H9 (cell line): ENCODE data around the gene KLK15. TPM values are rescaled to one million over a fixed set of nuclear protein-coding genes. Genes with fewer than 3 reads are reported as not detected.

Experiments
- DNase-seq: peaks from one replicate; pipeline ENCODE4 v3.0.0-alpha.2; 2017
- H2AFZ ChIP-seq: one replicate; pipeline ENCODE4 v1.6.1; 2013; ENCODE audit warnings: mild to moderate bottlenecking, low read length, control low read depth, moderate library complexity
- H2AK5ac ChIP-seq: 2 replicates; pipeline ENCODE4 v1.6.1; 2013; ENCODE audit warnings: low read length, control low read depth, mixed read lengths; ENCODE audit not compliant: insufficient read length
- H2BK120ac ChIP-seq: one replicate; pipeline ENCODE4 v1.6.1; 2013; ENCODE audit warnings: low read depth, mild to moderate bottlenecking, low read length, control low read depth, inconsistent platforms; ENCODE audit not compliant: poor library complexity, severe bottlenecking
- H2BK12ac ChIP-seq: 2 replicates; pipeline ENCODE4 v1.6.1; 2013; ENCODE audit warnings: low read length, control low read depth, mixed read lengths, low read depth; ENCODE audit not compliant: insufficient read length
- H2BK15ac ChIP-seq: 2 replicates; pipeline ENCODE4 v1.6.1; 2013; ENCODE audit warnings: low read depth, low read length, control low read depth
- H2BK20ac ChIP-seq: one replicate; pipeline ENCODE4 v1.6.1; 2013; ENCODE audit warnings: low read depth, mild to moderate bottlenecking, low read length, control low read depth, inconsistent platforms; ENCODE audit not compliant: poor library complexity, severe bottlenecking
- H2BK5ac ChIP-seq: 2 replicates; pipeline ENCODE4 v1.6.1; 2013; ENCODE audit warnings: low read length, control low read depth, mixed read lengths; ENCODE audit not compliant: insufficient read length
- H3K14ac ChIP-seq: 2 replicates; pipeline ENCODE4 v1.6.1; 2013; ENCODE audit warnings: low read length, control low read depth; ENCODE audit not compliant: insufficient read depth
- H3K18ac ChIP-seq: 2 replicates; pipeline ENCODE4 v1.6.1; 2013; ENCODE audit warnings: low read depth, mild to moderate bottlenecking, mixed read lengths, low read length, control low read depth; ENCODE audit not compliant: insufficient read length
- H3K23ac ChIP-seq: 2 replicates; pipeline ENCODE4 v1.6.1; 2013; ENCODE audit warnings: low read length, control low read depth, mixed read lengths, low read depth; ENCODE audit not compliant: insufficient read length
- H3K23me2 ChIP-seq: 2 replicates; pipeline ENCODE4 v1.6.1; 2013; ENCODE audit warnings: low read depth, mild to moderate bottlenecking, mixed read lengths, low read length, control low read depth; ENCODE audit not compliant: insufficient read length, poor library complexity, severe bottlenecking
- H3K27ac ChIP-seq: 2 replicates; pipeline ENCODE4 v1.5.1; 2013; ENCODE audit warnings: low read length, control low read depth, mixed read lengths, low read depth; ENCODE audit not compliant: insufficient read length
- H3K27me3 ChIP-seq: 2 replicates; pipeline ENCODE4 v1.6.1; 2013; ENCODE audit warnings: low read length, control low read depth, inconsistent platforms; ENCODE audit not compliant: insufficient read depth
- H3K4ac ChIP-seq: 2 replicates; pipeline ENCODE4 v1.6.1; 2013; ENCODE audit warnings: low read depth, mild to moderate bottlenecking, control low read depth, inconsistent platforms, low read length, moderate library complexity
- H3K4me1 ChIP-seq: 2 replicates; pipeline ENCODE4 v1.6.1; 2013; ENCODE audit warnings: low read length, control low read depth, inconsistent platforms; ENCODE audit not compliant: insufficient read depth
- H3K4me2 ChIP-seq: 2 replicates; pipeline ENCODE4 v1.6.1; 2013; ENCODE audit warnings: low read length, control low read depth, mixed read lengths; ENCODE audit not compliant: insufficient read length, insufficient read depth
- H3K56ac ChIP-seq: 2 replicates; pipeline ENCODE4 v1.6.1; 2013; ENCODE audit warnings: low read depth, mild to moderate bottlenecking, mixed read lengths, low read length, control low read depth; ENCODE audit not compliant: insufficient read length
- H3K79me1 ChIP-seq: 2 replicates; pipeline ENCODE4 v1.6.1; 2013; ENCODE audit warnings: low read depth, mild to moderate bottlenecking, moderate library complexity, low read length, control low read depth, inconsistent platforms; ENCODE audit not compliant: insufficient read depth, poor library complexity, severe bottlenecking
- H3K79me2 ChIP-seq: 2 replicates; pipeline ENCODE4 v1.6.1; 2013; ENCODE audit warnings: low read length, control low read depth, inconsistent platforms; ENCODE audit not compliant: insufficient read depth
- H3K9ac ChIP-seq: 2 replicates; pipeline ENCODE4 v1.6.1; 2013; ENCODE audit warnings: low read length, control low read depth, mixed read lengths; ENCODE audit not compliant: insufficient read length; ENCODE audit errors: extremely low read depth
- H3K9me3 ChIP-seq: one replicate; pipeline ENCODE4 v1.6.1; 2013; ENCODE audit warnings: low read depth, low read length, inconsistent platforms; ENCODE audit not compliant: control insufficient read depth
- H3T11ph ChIP-seq: one replicate; pipeline ENCODE4 v1.6.1; 2013; ENCODE audit warnings: mild to moderate bottlenecking, low read length, control low read depth, inconsistent platforms
- H4K20me1 ChIP-seq: one replicate; pipeline ENCODE4 v1.6.1; 2013; ENCODE audit not compliant: control insufficient read depth, insufficient read length, insufficient read depth
- H4K5ac ChIP-seq: 2 replicates; pipeline ENCODE4 v1.6.1; 2013; ENCODE audit warnings: low read depth, mild to moderate bottlenecking, mixed read lengths, low read length, control low read depth; ENCODE audit not compliant: insufficient read length
- H4K8ac ChIP-seq: replicated peaks from 2 replicates; pipeline ENCODE4 v1.6.1; 2013; ENCODE audit warnings: low read length, control low read depth, mixed read lengths, low read depth; ENCODE audit not compliant: insufficient read length
- H4K91ac ChIP-seq: 2 replicates; pipeline ENCODE4 v1.6.1; 2013; ENCODE audit warnings: low read depth, mild to moderate bottlenecking, moderate library complexity, mixed read lengths, low read length, control low read depth; ENCODE audit not compliant: insufficient read length
- H3K27ac Mint-ChIP-seq, 3 experiments: 2 replicates in 2 of 3; 3 replicates in 1 of 3; pipeline ENCODE4 v1.8.0; 2020 to 2021; ENCODE audit warnings: mixed read lengths in 3 of 3, mild to moderate bottlenecking in 1 of 3, moderate library complexity in 1 of 3
- H3K27me3 Mint-ChIP-seq: 2 replicates; pipeline ENCODE4 v1.8.0; 2021; ENCODE audit warnings: low read depth, mild to moderate bottlenecking, moderate library complexity, mixed read lengths
- H3K36me3 Mint-ChIP-seq, 3 experiments: 2 replicates in 2 of 3; 3 replicates in 1 of 3; pipeline ENCODE4 v1.8.0; 2020 to 2021; ENCODE audit warnings: low read depth in 3 of 3, mixed read lengths in 3 of 3; ENCODE audit not compliant: insufficient read depth in 1 of 3
- H3K4me1 Mint-ChIP-seq, 2 experiments: 2 replicates each; pipeline ENCODE4 v1.8.0; 2020; ENCODE audit warnings: mixed read lengths in 2 of 2
- H3K4me3 Mint-ChIP-seq, 2 experiments: 2 replicates in 1 of 2; 3 replicates in 1 of 2; pipeline ENCODE4 v1.8.0; 2020 to 2021; ENCODE audit warnings: mild to moderate bottlenecking in 2 of 2, mixed read lengths in 2 of 2, moderate library complexity in 1 of 2
- H3K9me3 Mint-ChIP-seq, 2 experiments: 2 replicates in 1 of 2; 3 replicates in 1 of 2; pipeline ENCODE4 v1.8.0; 2020; ENCODE audit warnings: mild to moderate bottlenecking in 2 of 2, mixed read lengths in 2 of 2, moderate library complexity in 1 of 2
- CTCF ChIP-seq: fragments of 200-600 bp; sonication (generic); conservative IDR thresholded peaks from 3 replicates; pipeline ENCODE4 v1.8.0; 2021; ENCODE audit warnings: antibody characterized with exemption, mild to moderate bottlenecking
- WGBS: extraction: QIAGEN DNeasy Blood & Tissue Kit; methylation state at CpG from one replicate; pipeline ENCODE4 v1.1.7; 2013; ENCODE audit warnings: missing lambda C conversion rate, low lambda C conversion rate, mixed read lengths; ENCODE audit not compliant: insufficient read length; ENCODE audit errors: extremely low coverage; 5-methylcytosine and 5-hydroxymethylcytosine counted together
- total RNA-seq: library from RNA; stranded (reverse); gene quantifications from 2 replicates; pipeline ENCODE4 v1.2.1, GENCODE V29; 2021

KLK15 gene
- total RNA-seq, 1 experiment from 2014 or later, result not detected

- WGBS, result no CpG with 5 or more reads among the region's 5 CpGs
- Histone ChIP-seq H2AK5ac (no peak overlapping the region), H3K18ac (no peak overlapping the region), H2BK12ac (no peak overlapping the region), H3T11ph (no peak overlapping the region), H4K91ac (no peak overlapping the region), H3K27me3 (no peaks in the 10 kb centered on the region; the same call in 1 of the 2 replicates), H3K79me1 (no peaks in the 10 kb centered on the region), H3K56ac (no peak overlapping the region), H3K23me2 (no peaks in the 10 kb centered on the region), H4K8ac (no peak overlapping the region), H2AFZ (no peak overlapping the region), H2BK15ac (no peak overlapping the region), H4K5ac (no peak overlapping the region), H3K4me2 (no peak overlapping the region), H3K4ac (no peak overlapping the region), H3K9ac (no peak overlapping the region), H4K20me1 (no peaks in the 10 kb centered on the region), H2BK20ac (no peak overlapping the region), H3K4me1 (no peaks in the 10 kb centered on the region; the same call in 1 of the 2 replicates), H3K23ac (no peak overlapping the region), H3K79me2 (no peaks in the 10 kb centered on the region), H2BK120ac (no peak overlapping the region), H3K27ac (no peak overlapping the region), H3K14ac (no peak overlapping the region), H2BK5ac (no peak overlapping the region), H3K9me3 (no peaks in the 10 kb centered on the region)
- H3K36me3 Mint-ChIP-seq, result no peaks in the 10 kb centered on the region
- H3K4me1 Mint-ChIP-seq, result peaks cover 4 to 10% of the 10 kb centered on the region in 2 experiments; a peak in 2 of 4 replicates
- no peak for TF ChIP-seq CTCF
- peaks cover 0 to 1% of the 10 kb centered on the region in 2 experiments; a peak in 2 of 5 replicates for H3K9me3 Mint-ChIP-seq
- H3K27me3 Mint-ChIP-seq, result peaks cover 56% of the 10 kb centered on the region
- DNase-seq, result no peak
- H3K27ac Mint-ChIP-seq, result no peak overlapping the region
- no peak overlapping the region for H3K4me3 Mint-ChIP-seq
Measured at GRCh38 chr19:50880241-50880640, 46.9 kb upstream of the KLK15 start.
